Upper lobe of left lung (tissue), 6 donors: ENCODE data around the gene CERS6. TPM values are rescaled to one million over a fixed set of nuclear protein-coding genes. Genes with fewer than 3 reads are reported as not detected.

ENCODE experiments used
- ATAC-seq, 2 donors: fragments of 200-7000 bp; cut with Tn5 transposase; one replicate each; pipeline ENCODE4 v1.9.1; 2022; ENCODE audit warnings: mild to moderate bottlenecking in 2 of 2, moderate library complexity in 2 of 2; ENCODE audit not compliant: low FRiP score in 2 of 2
- DNase-seq, 2 donors: peaks; one replicate each; pipeline ENCODE4 v3.0.0-alpha.2; 2019 to 2020
- H3K27ac ChIP-seq, 4 donors: fragments of 200-600 bp; sonication (generic); one replicate each; pipeline ENCODE4 v1.5.1; 2016 to 2019
- H3K27me3 ChIP-seq, 4 donors: fragments of 200-600 bp; sonication (generic); one replicate each; pipeline ENCODE4 v1.5.1; 2017 to 2019
- H3K36me3 ChIP-seq, 4 donors: fragments of 200-600 bp; sonication (generic); one replicate each; pipeline ENCODE4 v1.5.1; 2016 to 2019
- H3K4me1 ChIP-seq, 4 donors: fragments of 200-600 bp; sonication (generic); one replicate each; pipeline ENCODE4 v1.5.1; 2018 to 2019
- H3K4me3 ChIP-seq, 4 donors: fragments of 200-600 bp; sonication (generic); one replicate each; pipeline ENCODE4 v1.5.1; 2017 to 2019; ENCODE audit warnings: mild to moderate bottlenecking in 2 of 4, moderate library complexity in 1 of 4
- H3K9me3 ChIP-seq, 4 donors: fragments of 200-600 bp; sonication (generic); one replicate each; pipeline ENCODE4 v1.5.1; 2018 to 2019
- EP300 ChIP-seq, 4 donors: sonication (generic); formaldehyde crosslinking; IDR thresholded peaks; one replicate each; pipeline ENCODE4 v1.5.1; 2017; ENCODE audit warnings: antibody characterized with exemption in 4 of 4, control low read depth in 2 of 4
- POLR2A ChIP-seq, 4 donors: fragments of 450-650 bp; IDR thresholded peaks; one replicate each; pipeline ENCODE4 v1.5.1; 2016 to 2017; ENCODE audit warnings: antibody characterized with exemption in 4 of 4, mild to moderate bottlenecking in 2 of 4
- POLR2AphosphoS5 ChIP-seq, 2 donors: sonication (generic); formaldehyde crosslinking; IDR thresholded peaks; one replicate each; pipeline ENCODE4 v1.5.1; 2017; ENCODE audit warnings: antibody characterized with exemption in 2 of 2
- WGBS, 2 donors: methylation state at CpG; one replicate each; pipeline ENCODE4 v1.1.5; 2017 to 2018; 5-methylcytosine and 5-hydroxymethylcytosine counted together
- total RNA-seq, 6 donors: library from RNA; depleted of rRNA in 4 of 6; stranded (reverse); fragments of >200 nt in 4 of 6; gene quantifications; one replicate each; pipeline versions ENCODE4 v1.1.0 to v1.2.1, GENCODE V29; 2016 to 2021
- TF ChIP-seq, protein P1 (sequence below), 6 experiments: fragments of 450-650 bp in 4 of 6; fragments of 200-600 bp in 2 of 6; sonication (generic) in 2 of 6; IDR thresholded peaks; one replicate each; pipeline ENCODE4 v1.5.1; 2016 to 2019; ENCODE audit warnings: antibody characterized with exemption in 6 of 6
- donor health status: DM: no; HTN: no; CAD: no; lungs with moderate emphysema.
- donor health status: DM: no; HTN: yes; CAD: no; lungs with severe emphysema.

CERS6 gene
- total RNA-seq, 6 donors from 2014 or later = 7.3 to 24.7 (median 16.6) TPM

DNA sequence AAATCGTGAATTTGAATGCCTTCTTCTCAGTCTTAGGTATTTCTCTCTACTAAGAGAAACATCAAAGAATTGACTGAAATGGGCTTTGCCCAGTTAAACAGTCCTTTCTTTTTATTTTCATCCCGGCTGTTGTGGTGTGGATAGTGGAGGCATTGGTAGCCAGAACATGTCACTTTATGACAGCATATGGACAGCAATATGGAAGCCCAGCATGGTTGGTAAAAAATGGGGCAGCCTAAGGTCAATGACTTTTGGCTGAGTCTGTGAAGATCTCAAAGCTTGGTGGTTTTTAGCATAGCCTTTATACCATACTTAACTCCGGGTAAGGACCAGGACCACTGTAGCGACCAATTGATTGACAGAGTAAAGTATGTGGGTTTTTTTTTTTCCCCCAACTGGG, 3.2 kb downstream of the CERS6 start:
- no peak for DNase-seq
- Histone ChIP-seq H3K4me1 (peaks cover 0 to 33% (median 0%) of the 10 kb centered on the region in 4 donors), H3K27me3 (no peaks in the 10 kb centered on the region), H3K4me3 (no peak overlapping the region), H3K36me3 (no peaks in the 10 kb centered on the region), H3K9me3 (no peaks in the 10 kb centered on the region), H3K27ac (no peak overlapping the region)
- no peak for ATAC-seq
- TF ChIP-seq EP300 (IDR thresholded peaks at IDR 0.05) = no peak
- no peak for TF ChIP-seq POLR2AphosphoS5 (IDR thresholded peaks at IDR 0.05)
- TF ChIP-seq, protein P1, sequence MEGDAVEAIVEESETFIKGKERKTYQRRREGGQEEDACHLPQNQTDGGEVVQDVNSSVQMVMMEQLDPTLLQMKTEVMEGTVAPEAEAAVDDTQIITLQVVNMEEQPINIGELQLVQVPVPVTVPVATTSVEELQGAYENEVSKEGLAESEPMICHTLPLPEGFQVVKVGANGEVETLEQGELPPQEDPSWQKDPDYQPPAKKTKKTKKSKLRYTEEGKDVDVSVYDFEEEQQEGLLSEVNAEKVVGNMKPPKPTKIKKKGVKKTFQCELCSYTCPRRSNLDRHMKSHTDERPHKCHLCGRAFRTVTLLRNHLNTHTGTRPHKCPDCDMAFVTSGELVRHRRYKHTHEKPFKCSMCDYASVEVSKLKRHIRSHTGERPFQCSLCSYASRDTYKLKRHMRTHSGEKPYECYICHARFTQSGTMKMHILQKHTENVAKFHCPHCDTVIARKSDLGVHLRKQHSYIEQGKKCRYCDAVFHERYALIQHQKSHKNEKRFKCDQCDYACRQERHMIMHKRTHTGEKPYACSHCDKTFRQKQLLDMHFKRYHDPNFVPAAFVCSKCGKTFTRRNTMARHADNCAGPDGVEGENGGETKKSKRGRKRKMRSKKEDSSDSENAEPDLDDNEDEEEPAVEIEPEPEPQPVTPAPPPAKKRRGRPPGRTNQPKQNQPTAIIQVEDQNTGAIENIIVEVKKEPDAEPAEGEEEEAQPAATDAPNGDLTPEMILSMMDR (IDR thresholded peaks at IDR 0.05) = no peak
- TF ChIP-seq POLR2A (IDR thresholded peaks at IDR 0.05) = no peak
- WGBS, 2 donors = 94 to 97% methylated on average over 4 of the region's 4 CpGs

DNA sequence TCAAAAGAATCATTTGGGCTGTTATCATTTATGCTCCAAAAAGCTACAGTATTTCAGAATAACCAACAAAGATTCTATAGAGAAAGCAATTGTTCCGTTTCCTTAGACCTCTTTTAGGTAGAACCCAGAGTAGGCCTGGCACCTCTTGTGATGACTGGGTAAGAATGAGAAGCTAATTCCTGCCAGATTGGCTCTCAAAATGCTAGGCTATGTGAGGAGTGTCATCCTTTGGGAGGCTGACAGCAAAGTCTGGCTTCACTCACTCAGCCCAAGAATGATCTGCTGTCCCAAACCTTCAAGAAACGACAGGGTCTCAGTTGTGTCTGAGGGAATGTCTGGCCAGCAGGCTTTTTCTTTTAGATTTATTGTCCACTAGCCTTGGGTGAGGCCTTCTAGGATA, 4.5 kb downstream of the CERS6 start:
- Histone ChIP-seq H3K9me3 (no peaks in the 10 kb centered on the region), H3K36me3 (no peaks in the 10 kb centered on the region), H3K4me3 (no peak overlapping the region), H3K27me3 (no peaks in the 10 kb centered on the region), H3K4me1 (peaks cover 0 to 32% (median 2%) of the 10 kb centered on the region in 4 donors), H3K27ac (no peak overlapping the region)
- ATAC-seq (no peak), DNase-seq (no peak)
- TF ChIP-seq POLR2A (IDR thresholded peaks at IDR 0.05) (no peak), EP300 (IDR thresholded peaks at IDR 0.05) (no peak), POLR2AphosphoS5 (IDR thresholded peaks at IDR 0.05) (no peak)
- TF ChIP-seq, protein P1 (IDR thresholded peaks at IDR 0.05) = no peak
- 77 to 78% methylated on average over 2 of the region's 2 CpGs for WGBS, 2 donors

DNA sequence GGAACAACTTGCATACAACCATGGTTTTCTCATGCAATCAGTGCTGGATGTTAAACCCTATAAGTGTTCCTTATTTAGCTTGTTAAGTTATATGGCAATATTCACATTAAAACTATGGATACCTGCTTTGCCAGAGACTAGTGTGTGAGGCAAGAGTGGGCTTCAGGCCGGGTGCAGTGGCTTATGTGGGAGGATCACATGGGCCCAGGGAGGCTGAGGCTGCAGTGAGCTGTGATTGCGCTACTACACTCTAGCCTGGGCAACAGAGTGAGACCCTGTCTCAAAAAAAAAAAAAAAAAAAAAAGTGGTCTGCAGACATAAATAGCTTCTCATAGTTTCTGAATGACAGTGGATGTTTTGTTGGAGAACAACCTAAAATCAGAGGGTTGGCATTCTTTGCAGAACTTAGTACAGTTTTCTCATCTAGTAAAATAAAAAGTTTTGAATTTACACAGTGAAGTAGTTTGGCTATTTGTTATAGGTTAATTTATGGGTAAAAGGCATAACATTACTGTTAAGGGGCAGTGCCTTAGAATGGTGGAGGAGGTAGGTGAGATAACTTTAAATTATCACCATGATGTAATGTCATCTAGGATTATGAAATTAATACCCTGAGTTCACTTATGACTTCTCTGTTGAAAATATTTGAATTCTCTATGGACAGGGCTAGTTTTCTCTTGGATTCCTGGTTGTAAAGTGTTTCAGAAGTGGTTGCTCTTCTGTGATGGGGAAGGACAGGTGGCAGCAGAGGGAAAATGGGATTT, 5.3 kb downstream of the CERS6 start:
- Histone ChIP-seq H3K27me3 (no peaks in the 10 kb centered on the region), H3K4me3 (no peak overlapping the region), H3K4me1 (peaks cover 0 to 32% (median 5%) of the 10 kb centered on the region in 4 donors), H3K27ac (no peak overlapping the region), H3K9me3 (no peaks in the 10 kb centered on the region), H3K36me3 (no peaks in the 10 kb centered on the region)
- no peak for ATAC-seq
- 85 to 86% methylated on average over 2 of the region's 2 CpGs for WGBS, 2 donors
- no peak for DNase-seq
- TF ChIP-seq, protein P1 (IDR thresholded peaks at IDR 0.05) = no peak
- no peak for TF ChIP-seq EP300 (IDR thresholded peaks at IDR 0.05)

DNA sequence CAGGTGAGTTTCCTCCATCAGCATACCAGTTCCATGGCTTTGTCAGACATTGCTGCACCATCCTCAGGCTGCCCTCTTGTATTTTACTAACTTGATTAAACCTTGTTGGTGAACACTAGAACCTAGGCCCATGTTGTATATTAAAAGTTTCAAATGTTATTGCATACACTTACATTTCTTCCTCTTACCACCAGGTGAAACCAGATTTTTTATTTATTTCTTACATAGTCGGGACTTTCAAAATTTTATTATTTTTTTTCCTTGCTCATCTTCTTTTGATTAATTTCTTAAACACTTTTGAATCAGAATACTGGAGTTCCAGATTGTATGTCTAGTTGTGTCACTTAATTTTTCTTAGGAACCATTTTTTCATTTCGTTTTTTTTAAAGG, 5.9 kb downstream of the CERS6 start:
- H3K27me3 ChIP-seq = no peaks in the 10 kb centered on the region
- DNase-seq (no peak), ATAC-seq (no peak)
- TF ChIP-seq, protein P1 (IDR thresholded peaks at IDR 0.05) = no peak
- TF ChIP-seq EP300 (IDR thresholded peaks at IDR 0.05) = no peak
- TF ChIP-seq POLR2A (IDR thresholded peaks at IDR 0.05) = no peak
- TF ChIP-seq POLR2AphosphoS5 (IDR thresholded peaks at IDR 0.05) = no peak
- H3K4me1 ChIP-seq = peaks cover 4 to 32% (median 7%) of the 10 kb centered on the region in 4 donors
- WGBS, 2 donors = 84 to 91% methylated on average over 2 of the region's 2 CpGs
- H3K36me3 ChIP-seq = no peaks in the 10 kb centered on the region
- H3K4me3 ChIP-seq = no peak overlapping the region
- no peaks in the 10 kb centered on the region for H3K9me3 ChIP-seq
- H3K27ac ChIP-seq = no peak overlapping the region

DNA sequence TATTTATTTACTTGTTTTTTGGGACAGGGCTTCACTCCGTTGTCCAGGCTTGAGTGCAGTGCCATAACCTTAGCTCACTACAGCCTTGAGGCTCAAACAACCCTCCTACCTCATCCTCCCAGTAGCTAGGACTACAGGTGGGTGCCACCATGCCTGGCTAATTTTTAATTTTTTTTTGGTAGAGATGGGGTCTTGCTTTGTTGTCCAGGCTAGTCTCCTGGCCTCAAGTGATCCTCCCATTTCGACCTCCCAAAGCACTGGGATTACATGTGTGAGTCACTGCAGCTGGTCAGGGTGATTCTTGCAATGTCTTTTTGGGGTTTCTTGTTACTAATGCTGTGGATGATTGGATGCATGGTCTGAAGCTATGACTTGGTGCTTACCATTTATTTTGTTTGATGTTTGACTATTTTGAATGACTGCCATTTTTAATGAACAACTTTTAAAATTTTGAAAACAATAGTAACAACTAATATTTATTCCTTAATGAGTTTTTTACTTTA, 6.5 kb downstream of the CERS6 start:
- Histone ChIP-seq H3K9me3 (no peaks in the 10 kb centered on the region), H3K4me1 (peaks cover 8 to 30% (median 12%) of the 10 kb centered on the region in 4 donors), H3K4me3 (no peak overlapping the region), H3K27ac (no peak overlapping the region), H3K27me3 (no peaks in the 10 kb centered on the region), H3K36me3 (no peaks in the 10 kb centered on the region)
- ATAC-seq = no peak
- DNase-seq = no peak
- TF ChIP-seq, protein P1 (IDR thresholded peaks at IDR 0.05) = no peak
- TF ChIP-seq EP300 (IDR thresholded peaks at IDR 0.05) = no peak
- WGBS, 2 donors = 98 to 100% methylated on average over 2 of the region's 2 CpGs
